Fibroblast of lung (primary cell): ENCODE measurements around the gene SLC20A1. TPM values are rescaled to one million over a fixed set of nuclear protein-coding genes. Genes with fewer than 3 reads are reported as not detected.

ENCODE experiments used
- DNase-seq, 2 donors: peaks; one replicate each; pipeline versions ENCODE4 v3.0.0 to v3.0.0-alpha.2; 2010; ENCODE audit warnings: low read depth in 2 of 2
- H2AFZ ChIP-seq: 2 replicates; pipeline ENCODE4 v1.5.1; 2012; ENCODE audit warnings: low read length, control low read depth, inconsistent platforms
- H3K27ac ChIP-seq: 2 replicates; pipeline ENCODE4 v1.5.1; 2011; ENCODE audit warnings: low read length, control low read depth; ENCODE audit not compliant: insufficient read depth
- H3K27me3 ChIP-seq: 2 replicates; pipeline ENCODE4 v1.5.1; 2011; ENCODE audit warnings: mild to moderate bottlenecking, low read length; ENCODE audit not compliant: control insufficient read depth, insufficient read depth
- H3K36me3 ChIP-seq: 2 replicates; pipeline ENCODE4 v1.5.1; 2011; ENCODE audit warnings: low read length; ENCODE audit not compliant: control insufficient read depth, insufficient read depth
- H3K4me1 ChIP-seq: 2 replicates; pipeline ENCODE4 v1.5.1; 2011; ENCODE audit warnings: low read length; ENCODE audit not compliant: control insufficient read depth, insufficient read depth; ENCODE audit errors: extremely low read depth
- H3K4me2 ChIP-seq: 2 replicates; pipeline ENCODE4 v1.5.1; 2011; ENCODE audit warnings: low read length, control low read depth; ENCODE audit not compliant: insufficient read depth; ENCODE audit errors: extremely low read depth
- H3K4me3 ChIP-seq, 4 experiments: fragments of 200-600 bp in 1 of 4; sonication (generic) in 1 of 4; replicated peaks in 1 of 4; 2 replicates each; pipeline ENCODE4 v1.5.1; 2011 to 2016; ENCODE audit warnings: low read length in 4 of 4, low read depth in 3 of 4, mild to moderate bottlenecking in 3 of 4, control low read depth in 2 of 4, inconsistent platforms in 1 of 4, mixed read lengths in 1 of 4; ENCODE audit not compliant: insufficient read depth in 1 of 4; ENCODE audit errors: control extremely low read depth in 1 of 4
- H3K79me2 ChIP-seq: 2 replicates; pipeline ENCODE4 v1.5.1; 2012; ENCODE audit warnings: mild to moderate bottlenecking, low read length, inconsistent platforms; ENCODE audit not compliant: control insufficient read depth, insufficient read depth
- H3K9ac ChIP-seq: 2 replicates; pipeline ENCODE4 v1.5.1; 2011; ENCODE audit warnings: mild to moderate bottlenecking, low read length, control low read depth; ENCODE audit not compliant: insufficient read depth
- H3K9me3 ChIP-seq: 2 replicates; pipeline ENCODE4 v1.5.1; 2012; ENCODE audit warnings: low read depth, low read length; ENCODE audit not compliant: control insufficient read depth, insufficient read depth
- H4K20me1 ChIP-seq: 2 replicates; pipeline ENCODE4 v1.5.1; 2011; ENCODE audit warnings: low read length; ENCODE audit not compliant: control insufficient read depth, insufficient read depth; ENCODE audit errors: extremely low read depth
- EZH2 ChIP-seq: IDR thresholded peaks from 2 replicates; pipeline ENCODE4 v1.5.1; 2012; ENCODE audit warnings: low read length, control low read depth, mild to moderate bottlenecking; ENCODE audit errors: missing control alignments
- polyA minus RNA-seq: library from RNA; depleted of rRNA, polyadenylated mRNA; stranded (reverse); fragments of >200 nt; gene quantifications from 2 replicates; pipeline ENCODE4 v1.2.3, GENCODE V29; 2011; ENCODE audit warnings: low replicate concordance
- polyA plus RNA-seq, 2 donors: library from polyadenylated mRNA; depleted of rRNA in 1 of 2; stranded (reverse) in 1 of 2; unstranded in 1 of 2; fragments of >200 nt; gene quantifications; 2 replicates each; pipeline ENCODE4 v1.2.1, GENCODE V29; 2011 to 2012; ENCODE audit warnings: missing spikeins in 1 of 2
- total RNA-seq: library from RNA; depleted of rRNA; stranded (reverse); fragments of >200 nt; gene quantifications from 2 replicates; pipeline ENCODE4 v1.2.1, GENCODE V29; 2014
- TF ChIP-seq, protein P1 (sequence below), 2 donors: IDR thresholded peaks in 1 of 2; conservative IDR thresholded peaks in 1 of 2; 1 replicate in 1 of 2; 2 replicates in 1 of 2; pipeline ENCODE4 v1.5.1; 2011 to 2012; ENCODE audit warnings: low read length in 2 of 2, control low read depth in 1 of 2, inconsistent platforms in 1 of 2, low read depth in 1 of 2, mild to moderate bottlenecking in 1 of 2

Gene SLC20A1, protein sequence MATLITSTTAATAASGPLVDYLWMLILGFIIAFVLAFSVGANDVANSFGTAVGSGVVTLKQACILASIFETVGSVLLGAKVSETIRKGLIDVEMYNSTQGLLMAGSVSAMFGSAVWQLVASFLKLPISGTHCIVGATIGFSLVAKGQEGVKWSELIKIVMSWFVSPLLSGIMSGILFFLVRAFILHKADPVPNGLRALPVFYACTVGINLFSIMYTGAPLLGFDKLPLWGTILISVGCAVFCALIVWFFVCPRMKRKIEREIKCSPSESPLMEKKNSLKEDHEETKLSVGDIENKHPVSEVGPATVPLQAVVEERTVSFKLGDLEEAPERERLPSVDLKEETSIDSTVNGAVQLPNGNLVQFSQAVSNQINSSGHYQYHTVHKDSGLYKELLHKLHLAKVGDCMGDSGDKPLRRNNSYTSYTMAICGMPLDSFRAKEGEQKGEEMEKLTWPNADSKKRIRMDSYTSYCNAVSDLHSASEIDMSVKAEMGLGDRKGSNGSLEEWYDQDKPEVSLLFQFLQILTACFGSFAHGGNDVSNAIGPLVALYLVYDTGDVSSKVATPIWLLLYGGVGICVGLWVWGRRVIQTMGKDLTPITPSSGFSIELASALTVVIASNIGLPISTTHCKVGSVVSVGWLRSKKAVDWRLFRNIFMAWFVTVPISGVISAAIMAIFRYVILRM
- total RNA-seq (36.7 and 61.3 TPM in 2 replicates), polyA plus RNA-seq (77.3 and 154 TPM in 2 replicates), polyA minus RNA-seq (33.9 and 98.6 TPM in 2 replicates)
- polyA plus RNA-seq (2012) = 47.5 and 107 TPM in 2 replicates

- H3K4me2 ChIP-seq = peak within 1 kb of the TSS; percentile 95
- H3K9me3 ChIP-seq = no peaks in the 10 kb centered on the region
- no peaks in the 10 kb centered on the region for H4K20me1 ChIP-seq
- DNase-seq = peak; percentile 87 to 91
- peaks cover 2% of the 10 kb centered on the region for H3K36me3 ChIP-seq
- TF ChIP-seq, protein P1, sequence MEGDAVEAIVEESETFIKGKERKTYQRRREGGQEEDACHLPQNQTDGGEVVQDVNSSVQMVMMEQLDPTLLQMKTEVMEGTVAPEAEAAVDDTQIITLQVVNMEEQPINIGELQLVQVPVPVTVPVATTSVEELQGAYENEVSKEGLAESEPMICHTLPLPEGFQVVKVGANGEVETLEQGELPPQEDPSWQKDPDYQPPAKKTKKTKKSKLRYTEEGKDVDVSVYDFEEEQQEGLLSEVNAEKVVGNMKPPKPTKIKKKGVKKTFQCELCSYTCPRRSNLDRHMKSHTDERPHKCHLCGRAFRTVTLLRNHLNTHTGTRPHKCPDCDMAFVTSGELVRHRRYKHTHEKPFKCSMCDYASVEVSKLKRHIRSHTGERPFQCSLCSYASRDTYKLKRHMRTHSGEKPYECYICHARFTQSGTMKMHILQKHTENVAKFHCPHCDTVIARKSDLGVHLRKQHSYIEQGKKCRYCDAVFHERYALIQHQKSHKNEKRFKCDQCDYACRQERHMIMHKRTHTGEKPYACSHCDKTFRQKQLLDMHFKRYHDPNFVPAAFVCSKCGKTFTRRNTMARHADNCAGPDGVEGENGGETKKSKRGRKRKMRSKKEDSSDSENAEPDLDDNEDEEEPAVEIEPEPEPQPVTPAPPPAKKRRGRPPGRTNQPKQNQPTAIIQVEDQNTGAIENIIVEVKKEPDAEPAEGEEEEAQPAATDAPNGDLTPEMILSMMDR (conservative IDR thresholded peaks at IDR 0.05 in 1 of 2, IDR thresholded peaks at IDR 0.05 in 1 of 2; ENCODE audit: low read depth in 1 of 2, low read length in 2 of 2) = peak; percentile 1 to 5
- TF ChIP-seq EZH2 = no peak
- H3K9ac ChIP-seq = peak within 1 kb of the TSS; percentile 98
- peak within 1 kb of the TSS; percentile 54 to 93 (median 86) for H3K4me3 ChIP-seq
- peaks cover 32% of the 10 kb centered on the region for H3K4me1 ChIP-seq
- H2AFZ ChIP-seq = peak within 1 kb of the TSS; percentile 45
- H3K27me3 ChIP-seq = no peaks in the 10 kb centered on the region
- peak within 1 kb of the TSS; percentile 95 for H3K27ac ChIP-seq
- peaks cover 47% of the 10 kb centered on the region for H3K79me2 ChIP-seq
These were observed at the start of gene SLC20A1 for GRCh38 chr2:112645310-112646101. TSS of gene SLC20A1 (plus strand) at chr2:112645939. CDS start at chr2:112646829, 890 bp downstream.

- no peaks in the 10 kb centered on the region for H3K36me3 ChIP-seq
- H3K27ac ChIP-seq = no peak overlapping the region
- H3K4me3 ChIP-seq = no peak overlapping the region
- no peaks in the 10 kb centered on the region for H4K20me1 ChIP-seq
- H3K4me2 ChIP-seq = no peak overlapping the region
- no peak overlapping the region for H3K9ac ChIP-seq
- H3K27me3 ChIP-seq = no peaks in the 10 kb centered on the region
- no peaks in the 10 kb centered on the region for H3K79me2 ChIP-seq
- TF ChIP-seq, protein P1 (conservative IDR thresholded peaks at IDR 0.05 in 1 of 2, IDR thresholded peaks at IDR 0.05 in 1 of 2; ENCODE audit: low read depth in 1 of 2, low read length in 2 of 2) = no peak
- TF ChIP-seq EZH2 = no peak
- DNase-seq = no peak
- H3K4me1 ChIP-seq = no peaks in the 10 kb centered on the region
- H3K9me3 ChIP-seq = no peaks in the 10 kb centered on the region
- H2AFZ ChIP-seq = no peak overlapping the region
These were observed 48.0 kb upstream of the SLC20A1 start for GRCh38 chr2:112597537-112598322.
